PC-3 (cell line): ENCODE measurements around the gene PDGFB. TPM values are rescaled to one million over a fixed set of nuclear protein-coding genes. Genes with fewer than 3 reads are reported as not detected.

Experiments used
- ATAC-seq: fragments of 200-7000 bp; cut with Tn5 transposase; 2 replicates; pipeline ENCODE4 v1.9.1; 2020; ENCODE audit warnings: mild to moderate bottlenecking, moderate library complexity
- BruUV-seq: library from RNA; stranded (reverse); fragments of 400-500 nt; replicated peaks from 2 replicates; lab custom pipeline; 2021; lab: Mats Ljungman, UMichigan
- CTCF ChIA-PET: fragments of 300-600 bp; sonication (Branson Sonifier 250); formaldehyde crosslinking; loops from one replicate; lab custom pipeline; 2022; ENCODE audit warnings: antibody characterized with exemption; lab: Charles Lee
- POLR2A ChIA-PET: fragments of 300-600 bp; sonication (Branson Sonifier 250); formaldehyde crosslinking; loops from one replicate; lab custom pipeline; 2022; ENCODE audit warnings: antibody characterized with exemption; ENCODE audit not compliant: unreplicated experiment; lab: Charles Lee
- DNase-seq: peaks from one replicate; pipeline ENCODE4 v3.0.0-alpha.2; 2015
- H2AFZ ChIP-seq: fragments of 300-600 bp; sonication (generic); 2 replicates; pipeline ENCODE4 v1.6.0; 2016; ENCODE audit warnings: antibody characterized with exemption, low read length
- H3F3A ChIP-seq: fragments of 300-600 bp; sonication (generic); one replicate; pipeline ENCODE4 v1.6.0; 2017; ENCODE audit warnings: antibody characterized with exemption, low read length, control low read depth, mild to moderate bottlenecking; ENCODE audit not compliant: unreplicated experiment
- H3K27ac ChIP-seq: fragments of 300-600 bp; sonication (generic); 2 replicates; pipeline ENCODE4 v1.5.1; 2016; ENCODE audit warnings: mild to moderate bottlenecking, low read length
- H3K27me3 ChIP-seq: fragments of 300-600 bp; sonication (generic); 2 replicates; pipeline ENCODE4 v1.6.1; 2016; ENCODE audit warnings: low read length, mixed read lengths
- H3K36me3 ChIP-seq: fragments of 300-600 bp; sonication (generic); 2 replicates; pipeline ENCODE4 v1.6.1; 2016; ENCODE audit warnings: low read depth, mixed run types, low read length, mixed read lengths
- H3K4me1 ChIP-seq: fragments of 300-600 bp; sonication (generic); 2 replicates; pipeline ENCODE4 v1.5.1; 2016; ENCODE audit warnings: low read length; ENCODE audit not compliant: insufficient read depth
- H3K4me2 ChIP-seq: fragments of 300-600 bp; sonication (generic); 2 replicates; pipeline ENCODE4 v1.6.0; 2016; ENCODE audit warnings: low read length
- H3K4me3 ChIP-seq: fragments of 300-600 bp; sonication (generic); 2 replicates; pipeline ENCODE4 v1.5.1; 2016; ENCODE audit warnings: mild to moderate bottlenecking, low read length, mixed read lengths
- H3K79me2 ChIP-seq: fragments of 300-600 bp; sonication (generic); 2 replicates; pipeline ENCODE4 v1.6.1; 2017; ENCODE audit warnings: low read length, mixed read lengths
- H3K9ac ChIP-seq: fragments of 300-600 bp; sonication (generic); 2 replicates; pipeline ENCODE4 v1.6.0; 2016; ENCODE audit warnings: mild to moderate bottlenecking, low read length
- H3K9me2 ChIP-seq: fragments of 300-600 bp; sonication (generic); replicated peaks from 2 replicates; pipeline ENCODE4 v1.6.1; 2016; ENCODE audit warnings: mixed run types, low read length, mixed read lengths
- H3K9me3 ChIP-seq: fragments of 300-600 bp; sonication (generic); 2 replicates; pipeline ENCODE4 v1.6.1; 2016; ENCODE audit warnings: low read length, mixed read lengths
- H4K20me1 ChIP-seq: fragments of 300-600 bp; sonication (generic); 2 replicates; pipeline ENCODE4 v1.6.1; 2016; ENCODE audit warnings: low read length, mixed read lengths
- CTCF ChIP-seq: fragments of 300-600 bp; sonication (generic); conservative IDR thresholded peaks from 2 replicates; pipeline ENCODE4 v1.5.1; 2017; ENCODE audit warnings: antibody characterized with exemption, low read depth, mild to moderate bottlenecking, low read length
- EZH2 ChIP-seq: fragments of 300-600 bp; sonication (generic); IDR thresholded peaks from one replicate; pipeline ENCODE4 v1.6.1; 2017; ENCODE audit warnings: antibody characterized with exemption, mild to moderate bottlenecking, low read length; ENCODE audit not compliant: unreplicated experiment
- EZH2phosphoT487 ChIP-seq: fragments of 300-600 bp; sonication (generic); IDR thresholded peaks from 2 replicates; pipeline ENCODE4 v1.6.1; 2018; ENCODE audit warnings: mild to moderate bottlenecking, antibody characterized with exemption, low read length, borderline replicate concordance
- intact Hi-C: fragments of 100-400 bp; cut with micrococcal nuclease; formaldehyde crosslinking; loops from 2 replicates; pipeline ENCODE4 v1.9.0; 2023
- total RNA-seq: library from RNA; depleted of rRNA; stranded (reverse); fragments of >200 nt; gene quantifications from 2 replicates; pipeline ENCODE4 v1.2.3, GENCODE V29; 2014

The PDGFB gene
- total RNA-seq, 1 experiment from 2014 or later = 33.1 TPM

- Histone ChIP-seq H3K27ac (no peak overlapping the region), H3K36me3 (peaks cover 9% of the 10 kb centered on the region), H3K4me1 (no peaks in the 10 kb centered on the region; the same call in 1 of the 2 replicates), H4K20me1 (no peaks in the 10 kb centered on the region), H3K4me3 (no peak overlapping the region), H3K9ac (no peak overlapping the region), H3K79me2 (no peaks in the 10 kb centered on the region), H2AFZ (no peak overlapping the region), H3K4me2 (no peak overlapping the region), H3K9me2 (no peaks in the 10 kb centered on the region), H3K27me3 (no peaks in the 10 kb centered on the region), H3K9me3 (no peaks in the 10 kb centered on the region), H3F3A (no peaks in the 10 kb centered on the region)
- ChIA-PET CTCF (no interaction called here), POLR2A (no interaction called here)
- intact Hi-C loops = no loop called here
- TF ChIP-seq CTCF (no peak), EZH2phosphoT487 (no peak), EZH2 (no peak)
- ATAC-seq (no peak), DNase-seq (no peak)
- no TSS peak for BruUV-seq
These were observed 21.6 kb downstream of the PDGFB start for GRCh38 chr22:39223091-39223710.

- ChIA-PET CTCF (no interaction called here), POLR2A (no interaction called here)
- no peaks in the 10 kb centered on the region for H3K9me2 ChIP-seq
- TF ChIP-seq CTCF (no peak), EZH2 (no peak), EZH2phosphoT487 (no peak)
- H3K4me1 ChIP-seq = no peaks in the 10 kb centered on the region; the same call in 1 of the 2 replicates
- H3K9ac ChIP-seq = no peak overlapping the region
- no peaks in the 10 kb centered on the region for H3F3A ChIP-seq
- no peaks in the 10 kb centered on the region for H4K20me1 ChIP-seq
- peaks cover 9% of the 10 kb centered on the region for H3K36me3 ChIP-seq
- intact Hi-C loops = no loop called here
- no peaks in the 10 kb centered on the region for H3K27me3 ChIP-seq
- no peak overlapping the region for H3K4me3 ChIP-seq
- H3K79me2 ChIP-seq = no peaks in the 10 kb centered on the region
- H3K9me3 ChIP-seq = no peaks in the 10 kb centered on the region
- H2AFZ ChIP-seq = no peak overlapping the region
- BruUV-seq = no TSS peak
- DNase-seq (no peak), ATAC-seq (no peak)
- no peak overlapping the region for H3K4me2 ChIP-seq
- H3K27ac ChIP-seq = no peak overlapping the region
These were observed 22.6 kb downstream of the PDGFB start for GRCh38 chr22:39221999-39222686.
